ENCODE data around the gene PDE4D.
A peak's percentile ranks its signal among the peaks of the same experiment; 100 is the strongest.

PDE4D gene

DNA sequence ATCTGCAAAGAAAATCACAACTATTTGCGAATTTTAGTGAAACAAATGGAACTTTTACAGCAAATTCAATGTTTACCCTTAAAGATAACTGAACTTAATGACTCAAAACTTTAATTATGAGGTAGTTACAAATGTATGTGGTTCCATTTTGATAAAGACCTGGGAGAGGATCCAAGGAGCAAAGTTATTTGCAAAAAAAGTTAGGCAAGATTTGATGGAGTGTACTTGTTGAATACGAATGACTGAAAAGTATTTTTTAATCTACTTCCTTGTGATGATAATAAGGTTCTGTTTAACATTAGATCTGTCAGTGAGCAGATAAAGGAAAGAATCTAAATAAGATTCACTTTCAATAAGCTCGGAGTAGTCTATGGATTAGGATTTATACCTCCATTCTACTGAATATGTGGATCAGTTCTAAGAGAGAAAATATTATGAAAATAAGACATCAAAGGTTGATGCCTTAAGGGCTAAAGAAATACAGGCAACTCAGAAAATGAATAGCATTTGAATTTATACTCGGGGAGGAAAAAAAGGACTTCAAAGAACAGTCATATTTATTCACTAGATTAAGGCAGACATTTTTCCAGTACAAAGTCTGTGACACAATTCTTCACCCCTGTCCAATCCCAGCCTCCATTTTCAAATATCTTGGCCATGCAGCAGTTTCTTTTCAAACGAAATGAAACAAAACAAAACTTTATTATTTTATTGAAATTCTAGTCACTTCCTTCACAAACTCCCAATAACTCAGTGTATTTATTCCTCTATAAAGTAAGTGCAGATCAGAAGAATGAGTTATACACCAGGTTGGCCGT is 199.8 kb downstream of the PDE4D start:
- no peak for ATAC-seq
- TF ChIP-seq, protein P1, sequence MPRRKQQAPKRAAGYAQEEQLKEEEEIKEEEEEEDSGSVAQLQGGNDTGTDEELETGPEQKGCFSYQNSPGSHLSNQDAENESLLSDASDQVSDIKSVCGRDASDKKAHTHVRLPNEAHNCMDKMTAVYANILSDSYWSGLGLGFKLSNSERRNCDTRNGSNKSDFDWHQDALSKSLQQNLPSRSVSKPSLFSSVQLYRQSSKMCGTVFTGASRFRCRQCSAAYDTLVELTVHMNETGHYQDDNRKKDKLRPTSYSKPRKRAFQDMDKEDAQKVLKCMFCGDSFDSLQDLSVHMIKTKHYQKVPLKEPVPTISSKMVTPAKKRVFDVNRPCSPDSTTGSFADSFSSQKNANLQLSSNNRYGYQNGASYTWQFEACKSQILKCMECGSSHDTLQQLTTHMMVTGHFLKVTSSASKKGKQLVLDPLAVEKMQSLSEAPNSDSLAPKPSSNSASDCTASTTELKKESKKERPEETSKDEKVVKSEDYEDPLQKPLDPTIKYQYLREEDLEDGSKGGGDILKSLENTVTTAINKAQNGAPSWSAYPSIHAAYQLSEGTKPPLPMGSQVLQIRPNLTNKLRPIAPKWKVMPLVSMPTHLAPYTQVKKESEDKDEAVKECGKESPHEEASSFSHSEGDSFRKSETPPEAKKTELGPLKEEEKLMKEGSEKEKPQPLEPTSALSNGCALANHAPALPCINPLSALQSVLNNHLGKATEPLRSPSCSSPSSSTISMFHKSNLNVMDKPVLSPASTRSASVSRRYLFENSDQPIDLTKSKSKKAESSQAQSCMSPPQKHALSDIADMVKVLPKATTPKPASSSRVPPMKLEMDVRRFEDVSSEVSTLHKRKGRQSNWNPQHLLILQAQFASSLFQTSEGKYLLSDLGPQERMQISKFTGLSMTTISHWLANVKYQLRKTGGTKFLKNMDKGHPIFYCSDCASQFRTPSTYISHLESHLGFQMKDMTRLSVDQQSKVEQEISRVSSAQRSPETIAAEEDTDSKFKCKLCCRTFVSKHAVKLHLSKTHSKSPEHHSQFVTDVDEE (CRISPR knock-in tag; IDR thresholded peaks at IDR 0.05) = no peak
- TF ChIP-seq ZNF565 (CRISPR knock-in tag; conservative IDR thresholded peaks at IDR 0.05; ENCODE audit: low read depth) = no peak
- no peak for TF ChIP-seq PPARA (CRISPR knock-in tag; IDR thresholded peaks at IDR 0.05; ENCODE audit: borderline replicate concordance)
- TF ChIP-seq ZFP3 (CRISPR knock-in tag; IDR thresholded peaks at IDR 0.05) = no peak
- no peak for TF ChIP-seq ARNTL (CRISPR knock-in tag; IDR thresholded peaks at IDR 0.05; ENCODE audit: borderline replicate concordance, low read depth)
- TF ChIP-seq TOX (CRISPR knock-in tag; IDR thresholded peaks at IDR 0.05; ENCODE audit: borderline replicate concordance) = no peak
- peak; percentile 48; the same call in 1 of the 2 replicates for TF ChIP-seq TCF4 (CRISPR knock-in tag; IDR thresholded peaks at IDR 0.05; ENCODE audit: borderline replicate concordance)
- TF ChIP-seq, protein P2, sequence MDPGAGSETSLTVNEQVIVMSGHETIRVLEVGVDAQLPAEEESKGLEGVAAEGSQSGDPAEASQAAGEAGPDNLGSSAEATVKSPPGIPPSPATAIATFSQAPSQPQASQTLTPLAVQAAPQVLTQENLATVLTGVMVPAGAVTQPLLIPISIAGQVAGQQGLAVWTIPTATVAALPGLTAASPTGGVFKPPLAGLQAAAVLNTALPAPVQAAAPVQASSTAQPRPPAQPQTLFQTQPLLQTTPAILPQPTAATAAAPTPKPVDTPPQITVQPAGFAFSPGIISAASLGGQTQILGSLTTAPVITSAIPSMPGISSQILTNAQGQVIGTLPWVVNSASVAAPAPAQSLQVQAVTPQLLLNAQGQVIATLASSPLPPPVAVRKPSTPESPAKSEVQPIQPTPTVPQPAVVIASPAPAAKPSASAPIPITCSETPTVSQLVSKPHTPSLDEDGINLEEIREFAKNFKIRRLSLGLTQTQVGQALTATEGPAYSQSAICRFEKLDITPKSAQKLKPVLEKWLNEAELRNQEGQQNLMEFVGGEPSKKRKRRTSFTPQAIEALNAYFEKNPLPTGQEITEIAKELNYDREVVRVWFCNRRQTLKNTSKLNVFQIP (CRISPR knock-in tag; IDR thresholded peaks at IDR 0.05; ENCODE audit: borderline replicate concordance, low read depth) = no peak; the same call in 1 of the 2 replicates
- no peak for TF ChIP-seq ZNF8 (CRISPR knock-in tag; IDR thresholded peaks at IDR 0.05)
- TF ChIP-seq ZC3H10 (CRISPR knock-in tag; IDR thresholded peaks at IDR 0.05) = no peak
- no peak for TF ChIP-seq ZNF70 (CRISPR knock-in tag; IDR thresholded peaks at IDR 0.05)
- no peak for TF ChIP-seq OSR1 (CRISPR knock-in tag; IDR thresholded peaks at IDR 0.05)
- no peak for TF ChIP-seq ZFP30 (CRISPR knock-in tag; IDR thresholded peaks at IDR 0.05)
- TF ChIP-seq, protein P3, sequence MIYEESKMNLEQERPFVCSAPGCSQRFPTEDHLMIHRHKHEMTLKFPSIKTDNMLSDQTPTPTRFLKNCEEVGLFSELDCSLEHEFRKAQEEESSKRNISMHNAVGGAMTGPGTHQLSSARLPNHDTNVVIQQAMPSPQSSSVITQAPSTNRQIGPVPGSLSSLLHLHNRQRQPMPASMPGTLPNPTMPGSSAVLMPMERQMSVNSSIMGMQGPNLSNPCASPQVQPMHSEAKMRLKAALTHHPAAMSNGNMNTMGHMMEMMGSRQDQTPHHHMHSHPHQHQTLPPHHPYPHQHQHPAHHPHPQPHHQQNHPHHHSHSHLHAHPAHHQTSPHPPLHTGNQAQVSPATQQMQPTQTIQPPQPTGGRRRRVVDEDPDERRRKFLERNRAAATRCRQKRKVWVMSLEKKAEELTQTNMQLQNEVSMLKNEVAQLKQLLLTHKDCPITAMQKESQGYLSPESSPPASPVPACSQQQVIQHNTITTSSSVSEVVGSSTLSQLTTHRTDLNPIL (CRISPR knock-in tag; IDR thresholded peaks at IDR 0.05; ENCODE audit: low read depth) = 0 out of 2 replicates have a peak, but pooled peaks have one; percentile 52
- TF ChIP-seq, protein P4, sequence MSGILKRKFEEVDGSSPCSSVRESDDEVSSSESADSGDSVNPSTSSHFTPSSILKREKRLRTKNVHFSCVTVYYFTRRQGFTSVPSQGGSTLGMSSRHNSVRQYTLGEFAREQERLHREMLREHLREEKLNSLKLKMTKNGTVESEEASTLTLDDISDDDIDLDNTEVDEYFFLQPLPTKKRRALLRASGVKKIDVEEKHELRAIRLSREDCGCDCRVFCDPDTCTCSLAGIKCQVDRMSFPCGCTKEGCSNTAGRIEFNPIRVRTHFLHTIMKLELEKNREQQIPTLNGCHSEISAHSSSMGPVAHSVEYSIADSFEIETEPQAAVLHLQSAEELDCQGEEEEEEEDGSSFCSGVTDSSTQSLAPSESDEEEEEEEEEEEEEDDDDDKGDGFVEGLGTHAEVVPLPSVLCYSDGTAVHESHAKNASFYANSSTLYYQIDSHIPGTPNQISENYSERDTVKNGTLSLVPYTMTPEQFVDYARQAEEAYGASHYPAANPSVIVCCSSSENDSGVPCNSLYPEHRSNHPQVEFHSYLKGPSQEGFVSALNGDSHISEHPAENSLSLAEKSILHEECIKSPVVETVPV (CRISPR knock-in tag; IDR thresholded peaks at IDR 0.05) = no peak
- TF ChIP-seq GLIS3 (CRISPR knock-in tag; IDR thresholded peaks at IDR 0.05) = 0 out of 2 replicates have a peak, but pooled peaks have one; percentile 51
- no peak for TF ChIP-seq RARB (CRISPR knock-in tag; IDR thresholded peaks at IDR 0.05)
- TF ChIP-seq BACH2 (CRISPR knock-in tag; IDR thresholded peaks at IDR 0.05; ENCODE audit: borderline replicate concordance) = no peak
- TF ChIP-seq, protein P5, sequence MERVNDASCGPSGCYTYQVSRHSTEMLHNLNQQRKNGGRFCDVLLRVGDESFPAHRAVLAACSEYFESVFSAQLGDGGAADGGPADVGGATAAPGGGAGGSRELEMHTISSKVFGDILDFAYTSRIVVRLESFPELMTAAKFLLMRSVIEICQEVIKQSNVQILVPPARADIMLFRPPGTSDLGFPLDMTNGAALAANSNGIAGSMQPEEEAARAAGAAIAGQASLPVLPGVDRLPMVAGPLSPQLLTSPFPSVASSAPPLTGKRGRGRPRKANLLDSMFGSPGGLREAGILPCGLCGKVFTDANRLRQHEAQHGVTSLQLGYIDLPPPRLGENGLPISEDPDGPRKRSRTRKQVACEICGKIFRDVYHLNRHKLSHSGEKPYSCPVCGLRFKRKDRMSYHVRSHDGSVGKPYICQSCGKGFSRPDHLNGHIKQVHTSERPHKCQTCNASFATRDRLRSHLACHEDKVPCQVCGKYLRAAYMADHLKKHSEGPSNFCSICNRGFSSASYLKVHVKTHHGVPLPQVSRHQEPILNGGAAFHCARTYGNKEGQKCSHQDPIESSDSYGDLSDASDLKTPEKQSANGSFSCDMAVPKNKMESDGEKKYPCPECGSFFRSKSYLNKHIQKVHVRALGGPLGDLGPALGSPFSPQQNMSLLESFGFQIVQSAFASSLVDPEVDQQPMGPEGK (CRISPR knock-in tag; IDR thresholded peaks at IDR 0.05; ENCODE audit: borderline replicate concordance) = no peak
- peak; percentile 95 for TF ChIP-seq ISL1 (CRISPR knock-in tag; IDR thresholded peaks at IDR 0.05)
- TF ChIP-seq SNAI2 (CRISPR knock-in tag; IDR thresholded peaks at IDR 0.05) = no peak
- no peak for TF ChIP-seq CSDC2 (CRISPR knock-in tag; IDR thresholded peaks at IDR 0.05)
- TF ChIP-seq ESRRG (CRISPR knock-in tag; IDR thresholded peaks at IDR 0.05) = no peak

DNA sequence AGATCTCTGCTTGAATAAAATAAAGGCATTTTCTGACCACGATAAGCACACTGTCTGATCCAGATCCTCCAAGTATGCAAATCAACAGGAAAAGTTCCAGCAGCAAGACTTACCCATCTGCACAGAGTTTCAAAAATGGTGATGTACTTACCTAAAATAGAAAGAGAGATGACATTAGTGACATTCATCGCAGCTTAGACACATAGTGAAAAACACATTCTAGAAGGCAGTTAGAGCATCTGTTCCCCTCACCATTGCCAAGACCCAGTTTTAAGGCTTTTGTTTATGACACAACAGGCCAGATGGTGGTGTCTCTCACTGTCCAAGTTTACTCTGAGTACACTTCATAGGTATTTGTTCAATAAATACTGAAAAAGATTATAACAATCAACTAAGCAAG is 207.7 kb downstream of the PDE4D start:
- ATAC-seq = peak; percentile 38; the same call in 1 of the 3 replicates

More for the DNA sequence above, 207.7 kb downstream of the PDE4D start:
- TF ChIP-seq RARB (CRISPR knock-in tag; IDR thresholded peaks at IDR 0.05) = no peak
- no peak for TF ChIP-seq ZC3H10 (CRISPR knock-in tag; IDR thresholded peaks at IDR 0.05)
- no peak for TF ChIP-seq ZFP3 (CRISPR knock-in tag; IDR thresholded peaks at IDR 0.05)
- TF ChIP-seq, protein P1 (CRISPR knock-in tag; IDR thresholded peaks at IDR 0.05) = no peak
- TF ChIP-seq ZFP30 (CRISPR knock-in tag; IDR thresholded peaks at IDR 0.05) = no peak
- TF ChIP-seq PPARA (CRISPR knock-in tag; IDR thresholded peaks at IDR 0.05; ENCODE audit: borderline replicate concordance) = no peak
- no peak for TF ChIP-seq SNAI2 (CRISPR knock-in tag; IDR thresholded peaks at IDR 0.05)
- TF ChIP-seq BACH2 (CRISPR knock-in tag; IDR thresholded peaks at IDR 0.05; ENCODE audit: borderline replicate concordance) = no peak
- no peak for TF ChIP-seq ESRRG (CRISPR knock-in tag; IDR thresholded peaks at IDR 0.05)

Measured in SK-N-SH treated with all-trans-retinoic acid at 6 μM for 48 hours (cell line).